HG03558 (cell line): Measurements from ENCODE around the gene MACROD2.

ENCODE experiments used
- ATAC-seq: cut with Tn5 transposase; IDR thresholded peaks from one replicate; pipeline ENCODE4 v1.9.1; 2021; ENCODE audit warnings: moderate number of reproducible peaks; ENCODE audit not compliant: unreplicated experiment; ENCODE audit errors: extremely low read depth

The MACROD2 gene

GRCh38 chr20:14677455-14677854 lies 682.1 kb downstream of the MACROD2 start:
- ATAC-seq: no peak

GRCh38 chr20:14685183-14685582 lies 689.9 kb downstream of the MACROD2 start:
- no peak for ATAC-seq

GRCh38 chr20:14687313-14687712 lies 692.0 kb downstream of the MACROD2 start:
- no peak for ATAC-seq

- no peak for ATAC-seq
Observed at GRCh38 chr20:14688005-14688404, 692.7 kb downstream of the MACROD2 start.

- no peak for ATAC-seq
Observed at GRCh38 chr20:14691994-14692393, 696.7 kb downstream of the MACROD2 start.

GRCh38 chr20:14696478-14696877 lies 701.2 kb downstream of the MACROD2 start:
- ATAC-seq: no peak

- no peak for ATAC-seq
Observed at GRCh38 chr20:14696937-14697336, 701.6 kb downstream of the MACROD2 start.

GRCh38 chr20:14698125-14698524 lies 702.8 kb downstream of the MACROD2 start:
- no peak for ATAC-seq

- ATAC-seq: no peak
Observed at GRCh38 chr20:14698605-14699373, 703.5 kb downstream of the MACROD2 start.

- no peak for ATAC-seq
Observed at GRCh38 chr20:14700639-14700960, 705.3 kb downstream of the MACROD2 start.

- ATAC-seq: no peak
Observed at GRCh38 chr20:14701326-14701725, 706.0 kb downstream of the MACROD2 start.

- ATAC-seq: no peak
Observed at GRCh38 chr20:14706555-14706954, 711.2 kb downstream of the MACROD2 start.

GRCh38 chr20:14707026-14707680 lies 711.8 kb downstream of the MACROD2 start:
- no peak for ATAC-seq

- no peak for ATAC-seq
Observed at GRCh38 chr20:14707865-14708596, 712.7 kb downstream of the MACROD2 start.

- no peak for ATAC-seq
Observed at GRCh38 chr20:14709439-14709838, 714.1 kb downstream of the MACROD2 start.

- no peak for ATAC-seq
Observed at GRCh38 chr20:14710951-14711350, 715.6 kb downstream of the MACROD2 start.

GRCh38 chr20:14711652-14712051 lies 716.3 kb downstream of the MACROD2 start:
- ATAC-seq: no peak

- ATAC-seq: no peak
Observed at GRCh38 chr20:14712302-14712739, 717.0 kb downstream of the MACROD2 start.

GRCh38 chr20:14715400-14715799 lies 720.1 kb downstream of the MACROD2 start:
- ATAC-seq: no peak

- no peak for ATAC-seq
Observed at GRCh38 chr20:14716351-14716801, 721.1 kb downstream of the MACROD2 start.
